ENCODE results near the gene PIK3R5. TPM values are rescaled to one million over a fixed set of nuclear protein-coding genes. Genes with fewer than 3 reads are reported as not detected.
"Not testable (repeated sequence)": the region's sequence is repeated elsewhere in the genome, so short reads cannot be mapped to it uniquely, and the experiment has no call there.

The PIK3R5 gene
- polyA plus RNA-seq, 1 donor: 0.73 TPM

GRCh38 chr17:8985054-8985701, 19.7 kb upstream of the PIK3R5 start:
- no peak for DNase-seq

- not testable (repeated sequence) for DNase-seq
These were observed 18.7 kb upstream of the PIK3R5 start for GRCh38 chr17:8984225-8984624.

- DNase-seq: no peak
These were observed 15.9 kb upstream of the PIK3R5 start for GRCh38 chr17:8981443-8981842.

- no peak for DNase-seq
These were observed 14.2 kb upstream of the PIK3R5 start for GRCh38 chr17:8979715-8980114.

- DNase-seq: no peak
These were observed 11.1 kb upstream of the PIK3R5 start for GRCh38 chr17:8976638-8977037.

GRCh38 chr17:8975091-8975725, 9.7 kb upstream of the PIK3R5 start:
- no peak for DNase-seq

GRCh38 chr17:8969901-8970300, 4.4 kb upstream of the PIK3R5 start:
- DNase-seq: no peak

- no peak for DNase-seq
These were observed 3.0 kb upstream of the PIK3R5 start for GRCh38 chr17:8968503-8968902.

GRCh38 chr17:8967861-8968260, 2.4 kb upstream of the PIK3R5 start:
- no peak for DNase-seq

GRCh38 chr17:8966926-8967325, 1.4 kb upstream of the PIK3R5 start:
- DNase-seq: no peak

GRCh38 chr17:8964801-8965393, 610 bp downstream of the PIK3R5 start:
- DNase-seq: no peak

GRCh38 chr17:8963647-8964258, 1.8 kb downstream of the PIK3R5 start:
- no peak for DNase-seq

GRCh38 chr17:8963014-8963413, 2.5 kb downstream of the PIK3R5 start:
- DNase-seq: no peak

GRCh38 chr17:8961829-8962228, 3.7 kb downstream of the PIK3R5 start:
- no peak for DNase-seq

- DNase-seq: no peak
These were observed 5.0 kb downstream of the PIK3R5 start for GRCh38 chr17:8960325-8961140.

GRCh38 chr17:8959312-8959918, 6.1 kb downstream of the PIK3R5 start:
- no peak for DNase-seq

GRCh38 chr17:8957721-8958120, 7.8 kb downstream of the PIK3R5 start:
- DNase-seq: no peak

- no peak for DNase-seq
These were observed 9.0 kb downstream of the PIK3R5 start for GRCh38 chr17:8956465-8956902.

GRCh38 chr17:8955021-8955959, 10.2 kb downstream of the PIK3R5 start:
- no peak for DNase-seq

GRCh38 chr17:8954339-8954738, 11.2 kb downstream of the PIK3R5 start:
- DNase-seq: no peak

All from left kidney (tissue), 2 donors.